Measurements from ENCODE around the gene RNASEH2B. TPM values are rescaled to one million over a fixed set of nuclear protein-coding genes. Genes with fewer than 3 reads are reported as not detected.

Gene RNASEH2B
- total and polyA plus RNA-seq, 2 experiments from 2014 or later, result 21.1 to 27.5 TPM

DNA sequence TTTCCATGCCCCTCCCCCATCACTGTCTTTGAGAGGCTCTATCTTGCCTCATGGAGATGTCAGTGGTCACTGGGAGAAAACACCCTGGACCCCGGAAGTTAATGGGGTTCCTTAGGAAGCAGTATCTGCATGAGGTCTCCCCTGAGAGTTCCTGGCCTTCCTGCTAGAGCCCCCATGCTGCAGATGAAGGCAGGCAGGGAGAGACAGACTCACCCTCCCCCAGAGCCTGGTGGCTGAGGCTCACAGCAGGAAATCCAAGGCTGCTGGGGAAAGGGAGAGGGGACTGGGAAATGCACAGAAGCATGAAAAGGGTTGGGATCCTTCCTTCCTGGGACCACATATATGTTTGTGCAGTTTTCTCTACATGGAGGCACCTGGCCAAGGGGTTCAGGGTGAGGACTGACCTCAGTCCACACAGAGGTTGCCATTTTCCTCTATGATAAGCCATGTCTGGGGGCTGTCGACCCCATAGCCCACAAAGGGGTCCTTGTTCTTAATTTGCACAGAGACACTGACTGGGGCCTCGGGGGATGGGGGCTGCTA is 95.4 kb downstream of the RNASEH2B start:
- Histone ChIP-seq H3K27me3 (no peaks in the 10 kb centered on the region), H3K9me3 (ENCODE audit: low read depth) (no peaks in the 10 kb centered on the region), H3K4me1 (ENCODE audit: low read depth) (peaks cover 11% of the 10 kb centered on the region), H3K4me3 (no peak overlapping the region), H3K27ac (no peak overlapping the region), H3K36me3 (no peaks in the 10 kb centered on the region)
- no peak for DNase-seq (ENCODE audit: low read depth in 1 of 2, low spot score in 1 of 2)
- TF ChIP-seq, protein P1, sequence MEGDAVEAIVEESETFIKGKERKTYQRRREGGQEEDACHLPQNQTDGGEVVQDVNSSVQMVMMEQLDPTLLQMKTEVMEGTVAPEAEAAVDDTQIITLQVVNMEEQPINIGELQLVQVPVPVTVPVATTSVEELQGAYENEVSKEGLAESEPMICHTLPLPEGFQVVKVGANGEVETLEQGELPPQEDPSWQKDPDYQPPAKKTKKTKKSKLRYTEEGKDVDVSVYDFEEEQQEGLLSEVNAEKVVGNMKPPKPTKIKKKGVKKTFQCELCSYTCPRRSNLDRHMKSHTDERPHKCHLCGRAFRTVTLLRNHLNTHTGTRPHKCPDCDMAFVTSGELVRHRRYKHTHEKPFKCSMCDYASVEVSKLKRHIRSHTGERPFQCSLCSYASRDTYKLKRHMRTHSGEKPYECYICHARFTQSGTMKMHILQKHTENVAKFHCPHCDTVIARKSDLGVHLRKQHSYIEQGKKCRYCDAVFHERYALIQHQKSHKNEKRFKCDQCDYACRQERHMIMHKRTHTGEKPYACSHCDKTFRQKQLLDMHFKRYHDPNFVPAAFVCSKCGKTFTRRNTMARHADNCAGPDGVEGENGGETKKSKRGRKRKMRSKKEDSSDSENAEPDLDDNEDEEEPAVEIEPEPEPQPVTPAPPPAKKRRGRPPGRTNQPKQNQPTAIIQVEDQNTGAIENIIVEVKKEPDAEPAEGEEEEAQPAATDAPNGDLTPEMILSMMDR (IDR thresholded peaks at IDR 0.05; ENCODE audit: low read depth, low read length), result no peak

DNA sequence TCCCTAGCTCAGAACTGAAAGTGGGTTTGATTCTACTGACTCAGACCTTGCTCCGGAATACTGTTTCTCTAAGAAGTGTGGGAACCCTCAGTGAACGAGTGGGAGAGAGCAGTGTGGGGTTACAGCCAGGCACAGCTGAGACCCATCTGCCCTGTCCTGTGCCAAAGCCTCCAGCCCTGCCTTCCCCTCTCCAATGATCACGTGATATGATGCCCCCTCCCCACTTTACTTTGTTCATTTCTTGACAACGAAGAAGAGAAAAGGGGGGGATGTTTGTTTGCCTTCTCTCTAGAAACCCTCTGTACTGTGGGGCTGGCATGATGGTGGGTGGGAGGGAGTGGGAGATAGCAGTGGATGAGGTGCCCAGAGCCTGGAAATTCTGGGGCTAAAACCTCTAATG is 96.0 kb downstream of the RNASEH2B start:
- TF ChIP-seq, protein P1 (IDR thresholded peaks at IDR 0.05; ENCODE audit: low read depth, low read length), result no peak
- no peak for DNase-seq (ENCODE audit: low read depth in 1 of 2, low spot score in 1 of 2)
- peaks cover 5% of the 10 kb centered on the region for H3K4me1 ChIP-seq (ENCODE audit: low read depth)
- no peaks in the 10 kb centered on the region for H3K27me3 ChIP-seq
- no peaks in the 10 kb centered on the region for H3K9me3 ChIP-seq (ENCODE audit: low read depth)
- H3K27ac ChIP-seq, result no peak overlapping the region
- no peak overlapping the region for H3K4me3 ChIP-seq
- H3K36me3 ChIP-seq, result no peaks in the 10 kb centered on the region

Other genes with a start within 250 kb of the RNASEH2B start
- not detected in 2 replicates for gene DLEU7, start 66.1 kb upstream of the RNASEH2B start, total RNA-seq
- not detected in 2 replicates for gene DLEU7, start 66.1 kb upstream of the RNASEH2B start, polyA plus RNA-seq
- not detected in 2 replicates for gene C13orf42, start 201.5 kb downstream of the RNASEH2B start, total RNA-seq
- not detected in 2 replicates for gene C13orf42, start 201.5 kb downstream of the RNASEH2B start, polyA plus RNA-seq

Measured in cardiac muscle cell (in vitro differentiated cells and primary cell).